GM19372 (cell line): ENCODE measurements around the gene RHEX.
A peak's percentile ranks its signal among the peaks of the same experiment; 100 is the strongest.
"Not testable (repeated sequence)": the region's sequence is repeated elsewhere in the genome, so short reads cannot be mapped to it uniquely, and the experiment has no call there.

ENCODE experiments used
- ATAC-seq: cut with Tn5 transposase; IDR thresholded peaks from one replicate; pipeline ENCODE4 v1.9.1; 2021; ENCODE audit warnings: mild to moderate bottlenecking, low read depth, moderate library complexity; ENCODE audit not compliant: unreplicated experiment

RHEX gene

DNA sequence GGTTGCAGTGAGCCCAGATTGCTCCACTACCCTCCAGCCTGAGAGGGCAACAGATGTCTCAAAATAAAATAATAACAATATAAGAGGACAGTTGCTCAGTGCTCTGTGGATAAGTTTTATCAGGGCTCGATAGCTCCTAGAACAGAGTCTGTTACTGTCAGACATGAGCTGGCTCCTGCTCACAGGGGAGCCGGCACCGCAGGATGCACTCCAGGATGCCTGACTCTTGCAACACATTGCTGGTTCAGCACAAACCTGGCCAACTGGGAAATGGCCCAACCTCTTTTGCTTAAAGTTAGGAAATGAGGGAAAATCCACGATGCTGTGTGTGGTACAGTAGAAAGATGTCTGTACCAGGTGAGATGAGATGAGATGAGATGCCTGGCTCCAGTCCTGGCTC lies 23.5 kb upstream of the RHEX start:
- ATAC-seq, result no peak

DNA sequence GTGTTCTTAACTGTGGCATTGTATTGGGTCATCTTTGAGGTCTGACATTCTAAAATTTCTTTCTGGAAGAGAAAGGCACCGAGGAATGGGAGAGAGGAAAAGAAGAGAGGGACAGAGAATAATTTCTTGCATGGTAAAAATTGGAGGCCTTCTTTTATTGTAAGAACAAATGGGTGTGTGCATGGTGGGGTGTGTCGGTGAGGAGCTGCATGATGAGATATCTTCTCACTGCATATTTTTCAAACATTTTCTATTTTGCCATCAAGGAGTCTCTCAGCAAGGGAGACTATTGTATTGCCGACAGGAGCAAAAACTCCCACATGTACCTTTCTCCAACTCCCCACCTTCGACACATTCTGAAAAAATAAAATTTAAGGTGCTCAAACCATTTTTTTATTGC lies 22.8 kb upstream of the RHEX start:
- no peak for ATAC-seq

DNA sequence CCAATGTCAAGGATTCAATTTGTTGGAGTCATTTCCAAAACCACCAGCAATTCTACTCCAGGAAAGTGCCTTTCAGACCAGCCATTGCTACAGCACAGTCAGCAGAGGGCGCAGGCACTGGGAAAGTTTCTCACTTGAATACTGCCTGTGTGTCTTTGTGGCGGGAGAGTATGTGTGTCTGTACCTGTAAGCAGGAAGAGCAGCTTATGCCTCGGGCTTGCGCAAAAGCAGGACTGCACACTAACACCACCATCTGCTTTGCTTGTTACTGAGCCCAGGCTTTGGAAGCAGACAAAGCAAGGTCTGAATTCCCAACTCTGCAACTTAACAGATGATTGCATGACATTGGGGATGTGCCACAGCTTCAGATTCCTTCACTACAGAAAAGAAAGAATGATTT lies 22.3 kb upstream of the RHEX start:
- ATAC-seq, result peak; percentile 61

DNA sequence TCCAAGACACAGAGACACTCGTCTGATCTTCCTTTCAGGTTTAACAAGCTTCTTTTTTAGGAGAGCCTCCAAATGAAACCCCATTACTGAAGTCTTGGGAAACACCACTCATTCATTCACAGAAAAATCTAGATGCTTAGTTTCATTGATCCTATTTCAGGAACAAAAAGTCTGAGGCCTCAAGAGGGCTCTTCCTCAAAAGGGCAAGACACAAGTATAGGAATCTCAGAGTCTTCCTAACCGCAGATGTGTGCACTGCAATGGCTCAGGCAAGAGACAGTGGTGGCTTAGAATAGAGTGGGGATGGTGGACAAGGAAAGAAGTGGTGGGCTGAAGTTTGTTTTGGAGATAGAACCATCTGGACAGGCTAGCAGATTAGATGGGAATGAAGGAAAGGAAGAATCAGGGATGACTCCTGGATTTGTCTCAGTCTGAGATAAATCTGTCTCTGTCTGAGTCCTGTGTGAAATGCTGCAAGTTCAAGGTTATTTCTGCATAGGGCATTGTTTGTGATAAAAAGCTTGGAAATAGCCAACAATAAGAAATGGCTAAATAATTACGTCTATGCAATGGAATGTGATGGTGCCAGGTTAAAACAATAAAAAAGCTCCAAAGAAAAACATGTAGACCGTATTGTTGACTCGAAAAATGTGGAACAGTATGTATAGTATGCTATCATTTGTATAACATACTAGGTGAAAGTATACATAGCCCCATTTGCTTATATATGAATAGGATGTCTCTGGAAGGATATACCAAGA lies 20.4 kb upstream of the RHEX start:
- ATAC-seq, result no peak

DNA sequence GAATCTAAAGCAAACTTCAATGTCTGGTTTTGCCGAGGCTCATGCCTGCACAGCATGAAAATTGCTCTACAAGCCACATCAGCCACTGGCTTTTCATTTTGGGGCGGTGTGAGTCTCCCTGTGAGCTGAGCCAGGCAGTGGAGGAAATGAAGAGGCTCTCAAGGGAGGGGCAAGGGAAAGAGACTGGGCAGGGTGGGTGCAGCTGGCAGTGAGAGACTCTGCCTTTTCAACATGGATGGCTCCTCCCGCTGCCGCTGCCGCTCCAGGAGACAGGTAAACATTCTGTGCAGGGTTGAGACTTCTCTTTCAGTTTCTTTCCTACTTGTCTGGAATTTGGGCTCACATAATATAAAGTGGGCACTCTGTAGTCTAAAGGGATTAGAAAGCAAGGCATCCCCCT lies 17.9 kb upstream of the RHEX start:
- no peak for ATAC-seq

DNA sequence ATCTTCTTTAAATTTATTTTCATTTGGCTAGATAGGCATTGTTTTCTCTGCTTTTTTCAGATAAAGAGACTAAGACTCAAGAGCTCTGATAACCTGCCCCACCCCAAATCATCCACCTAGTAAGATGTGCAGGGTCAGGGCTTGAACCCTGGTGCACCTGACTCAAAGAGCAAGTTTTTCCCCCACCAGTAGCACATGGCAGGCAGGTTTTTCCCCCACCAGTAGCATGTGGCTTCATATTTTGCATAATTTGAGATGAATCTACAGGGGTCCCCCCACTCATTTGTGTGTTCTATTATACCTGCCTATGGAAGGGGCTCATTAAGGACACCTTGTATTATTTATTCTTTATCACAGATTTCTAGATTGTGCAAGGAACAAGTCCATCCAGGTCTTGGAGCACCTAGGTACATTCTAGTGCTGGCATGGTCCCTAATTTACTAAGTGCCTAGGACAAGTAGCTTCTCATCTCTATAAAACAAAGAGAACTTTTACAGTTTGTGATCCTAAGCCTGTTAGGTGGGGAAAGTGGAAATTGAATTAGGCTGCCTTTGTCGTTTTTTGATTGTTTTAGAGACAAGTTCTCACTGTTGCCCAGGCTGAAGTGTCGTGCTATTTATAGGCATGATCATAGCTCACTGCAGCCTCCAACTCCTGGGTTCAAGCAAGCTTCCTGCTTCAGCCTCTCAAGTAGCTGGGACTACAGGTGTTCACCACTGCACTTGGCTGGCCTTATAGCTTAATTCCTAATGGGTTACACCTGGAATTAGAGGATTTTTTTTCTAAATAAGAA lies 16.1 kb upstream of the RHEX start:
- ATAC-seq, result no peak

DNA sequence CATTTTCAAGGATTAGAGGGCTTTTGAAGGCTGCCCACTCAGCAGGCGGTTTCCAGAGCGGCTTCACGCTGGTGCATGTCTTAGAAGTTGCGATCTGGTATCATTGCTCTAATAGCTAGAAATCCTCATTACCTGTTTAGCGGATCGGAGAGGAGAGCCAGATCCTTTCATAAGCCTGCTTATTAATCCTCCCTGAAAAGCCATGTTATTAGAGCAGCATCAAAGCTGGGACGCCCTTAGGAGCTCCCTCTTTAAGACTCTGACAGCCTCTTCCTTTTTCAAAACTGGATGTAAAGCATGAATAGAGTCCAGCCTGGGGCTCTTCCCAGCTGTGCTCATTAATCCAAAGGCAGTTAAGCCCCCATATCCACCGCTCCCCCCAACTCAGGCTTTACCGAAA lies 15.4 kb upstream of the RHEX start:
- ATAC-seq, result no peak

DNA sequence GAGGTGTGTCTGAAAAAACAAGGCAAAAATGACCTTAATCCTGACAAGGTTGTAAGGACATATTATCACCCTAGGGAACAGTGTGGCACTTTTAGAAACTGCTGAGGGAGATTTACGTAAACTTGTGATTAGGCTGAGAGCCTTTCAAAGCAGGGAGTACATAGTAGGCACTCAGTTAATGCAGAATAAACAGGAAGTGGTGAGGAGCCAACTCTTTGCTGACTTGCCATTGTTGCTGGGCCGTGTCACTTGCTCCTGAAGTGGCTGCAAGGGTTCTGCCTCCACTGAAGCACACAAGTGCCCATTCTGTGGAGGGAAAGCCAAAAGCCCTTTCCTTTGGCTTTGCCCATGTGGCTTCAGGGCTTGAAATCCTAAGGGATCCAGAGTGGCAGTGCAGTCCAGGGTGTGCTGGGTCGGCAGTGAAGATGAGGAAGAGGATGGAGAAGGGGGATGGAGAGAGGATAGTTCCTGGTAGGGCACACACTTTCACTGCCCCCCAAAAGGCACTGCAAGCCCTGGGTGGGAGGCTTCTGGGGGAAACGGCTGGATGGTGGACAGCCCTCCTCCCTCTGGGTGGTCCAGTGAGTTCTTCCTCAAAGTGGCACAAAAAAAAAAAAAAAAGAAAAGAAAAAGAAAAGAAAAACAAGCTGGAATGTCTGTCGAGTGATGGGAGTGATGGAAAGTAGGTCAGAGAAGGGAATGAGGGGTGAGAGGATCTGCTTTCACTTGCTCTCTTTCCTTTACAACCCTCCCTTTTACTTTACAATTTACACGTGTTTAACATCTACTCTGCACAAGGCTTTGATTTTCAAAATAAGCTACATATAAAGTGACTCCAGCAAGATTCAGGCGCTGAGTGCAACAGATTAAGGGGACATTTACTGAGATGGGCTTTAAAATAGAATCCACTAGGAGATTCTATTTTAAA lies 13.7 kb upstream of the RHEX start:
- ATAC-seq, result no peak

DNA sequence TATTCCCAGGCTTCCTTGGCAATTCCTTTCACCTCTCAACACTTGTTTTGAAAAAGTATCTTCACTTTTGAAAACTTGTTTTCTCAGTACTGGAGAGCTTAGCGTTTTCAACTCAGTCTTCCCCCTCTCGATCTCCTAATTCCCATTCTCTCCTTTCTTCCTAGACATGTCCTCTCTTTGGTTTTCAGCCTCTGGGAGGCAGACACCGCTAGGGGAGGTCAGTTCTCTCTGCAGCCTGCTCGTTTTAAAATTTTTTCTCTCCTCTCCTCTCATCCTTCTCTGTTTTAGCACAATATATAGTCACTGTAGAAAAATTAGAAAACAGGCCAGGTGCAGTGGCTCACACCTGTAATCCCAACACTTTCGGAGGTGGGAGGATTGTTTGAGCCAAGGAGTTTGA lies 12.6 kb upstream of the RHEX start:
- ATAC-seq, result no peak

DNA sequence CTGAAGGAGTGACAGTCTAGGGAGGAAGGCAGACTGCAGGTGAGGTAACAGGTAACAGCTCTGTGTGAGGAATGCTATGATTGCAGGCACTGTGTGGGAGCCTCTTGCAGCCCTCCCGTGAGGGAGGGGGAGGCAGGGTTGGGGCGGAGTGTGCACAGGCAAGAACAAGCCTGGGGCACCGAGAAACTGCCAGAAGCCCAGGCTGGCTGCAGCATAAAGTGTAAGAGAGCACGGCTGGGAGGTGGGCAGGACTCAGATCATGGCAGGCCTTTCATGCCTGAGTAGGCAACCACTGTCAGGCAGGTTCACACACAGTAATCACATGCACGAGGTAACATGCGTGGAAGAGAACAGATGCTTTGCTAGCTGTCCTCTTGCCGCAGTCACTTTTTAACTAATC lies 11.3 kb upstream of the RHEX start:
- ATAC-seq, result no peak

DNA sequence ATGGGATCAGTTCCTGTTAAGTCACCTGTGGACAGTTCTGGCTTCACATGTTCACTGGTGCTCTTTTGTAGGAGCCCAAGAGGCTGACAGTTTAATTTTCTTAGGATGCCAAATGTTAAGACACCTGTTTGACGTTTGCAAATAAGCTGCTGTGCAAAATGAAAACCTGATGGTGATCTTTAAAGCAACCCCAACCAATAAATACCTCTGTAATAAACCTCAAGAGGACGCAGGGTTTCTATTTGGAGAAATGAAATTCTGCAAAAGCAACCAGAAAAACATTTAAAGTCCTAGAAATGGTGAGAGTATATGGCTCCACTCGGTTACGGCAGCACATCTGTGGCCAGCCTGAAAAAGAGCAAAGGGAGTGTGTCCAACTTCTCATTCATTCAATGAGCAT lies 5.7 kb upstream of the RHEX start:
- no peak for ATAC-seq

DNA sequence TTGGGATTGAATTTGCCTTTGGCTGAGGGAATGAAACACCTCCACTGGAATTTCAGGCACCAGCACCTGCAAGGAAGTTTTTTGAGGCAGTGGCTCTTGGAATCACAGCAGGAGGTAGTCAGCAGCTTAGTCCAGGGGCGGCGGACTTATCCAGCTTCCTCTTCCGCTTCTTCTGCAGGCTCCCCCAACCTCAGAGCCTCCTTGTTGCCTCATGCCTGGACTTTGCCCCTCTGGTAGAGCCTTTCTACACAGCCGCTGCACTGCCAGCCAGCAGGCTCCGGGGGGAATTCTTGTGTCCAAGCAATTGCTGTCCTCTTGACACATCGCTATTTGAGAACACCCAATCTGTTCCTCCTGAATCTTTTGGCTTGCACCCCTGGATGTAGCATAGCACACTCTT lies 4.4 kb upstream of the RHEX start:
- no peak for ATAC-seq

DNA sequence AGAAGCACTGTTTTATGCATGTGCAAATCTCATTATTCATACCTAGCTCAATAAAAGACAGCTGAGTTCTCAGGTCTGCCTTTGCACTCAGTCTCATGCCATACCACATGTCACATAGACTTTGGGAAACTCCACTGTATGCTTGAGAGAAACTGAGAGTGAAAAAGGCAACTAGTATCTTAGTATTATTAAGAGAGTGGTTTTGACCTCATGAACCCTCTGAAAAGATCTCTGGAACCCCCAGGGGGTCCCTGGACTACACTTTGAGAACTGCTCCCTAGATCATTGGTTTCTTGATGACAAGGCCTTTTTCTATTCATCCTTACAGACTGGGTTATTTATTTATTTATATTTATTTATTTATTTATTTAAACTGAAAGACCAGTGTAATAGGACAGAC lies 3.7 kb upstream of the RHEX start:
- peak; percentile 35 for ATAC-seq

DNA sequence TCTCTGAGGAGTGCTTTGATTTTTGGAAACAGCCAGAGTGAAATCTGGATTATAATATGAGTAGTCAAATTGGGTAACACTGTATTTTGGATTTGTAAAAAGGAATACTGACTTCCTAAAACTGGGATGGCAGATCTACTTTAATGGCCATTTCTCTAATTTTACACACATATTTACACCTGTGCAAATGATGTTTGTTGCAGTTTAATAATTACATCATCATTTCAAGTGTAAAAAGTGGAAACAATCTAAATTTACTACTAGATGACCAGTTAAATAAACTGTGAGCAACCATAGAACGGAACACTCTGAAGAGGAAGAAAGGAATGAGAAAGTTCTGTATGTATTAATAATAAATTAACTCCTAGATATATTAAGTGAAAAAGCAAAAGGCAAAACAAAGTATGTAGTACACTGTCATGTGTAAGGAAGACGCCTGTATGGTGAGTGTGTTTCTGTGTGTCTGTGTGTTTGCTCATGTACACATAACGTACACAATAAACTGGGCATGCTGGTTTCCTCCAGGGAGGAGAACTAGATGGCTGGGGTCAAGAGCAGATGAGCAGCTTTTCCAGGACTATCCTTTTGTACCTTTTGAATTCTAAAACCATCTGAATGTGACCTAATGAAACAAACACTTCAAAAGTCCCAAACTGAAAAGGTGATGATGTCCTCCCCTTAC lies 2.9 kb upstream of the RHEX start:
- ATAC-seq, result no peak

DNA sequence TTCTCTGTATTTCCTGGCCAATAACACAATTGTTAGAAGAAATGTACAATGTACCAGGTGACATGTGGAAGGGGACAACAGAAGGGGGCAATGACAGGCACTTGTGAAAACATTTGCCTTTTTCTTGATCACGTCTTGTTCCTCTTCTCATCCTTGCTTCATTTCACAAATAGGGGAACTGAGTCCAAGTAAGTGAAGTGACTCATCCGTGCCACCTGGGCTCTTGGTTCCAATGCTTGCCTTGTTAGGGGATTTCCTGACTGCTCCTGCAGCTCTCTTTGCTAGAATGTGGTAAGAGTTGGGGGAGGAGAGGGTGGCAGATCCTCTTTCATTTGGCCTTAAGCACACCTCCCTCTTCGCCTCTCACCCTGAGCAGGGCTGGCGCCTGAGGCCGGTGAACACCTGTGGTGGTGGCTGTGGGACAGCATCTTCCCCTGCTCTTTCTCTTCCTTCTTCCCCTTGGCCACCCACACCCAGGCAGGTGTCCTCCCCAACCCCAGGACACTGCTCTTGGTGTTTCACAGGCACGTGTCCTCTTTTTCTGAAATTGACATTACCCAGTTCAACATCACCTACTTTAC lies 2.2 kb upstream of the RHEX start:
- peak; percentile 75 for ATAC-seq

DNA sequence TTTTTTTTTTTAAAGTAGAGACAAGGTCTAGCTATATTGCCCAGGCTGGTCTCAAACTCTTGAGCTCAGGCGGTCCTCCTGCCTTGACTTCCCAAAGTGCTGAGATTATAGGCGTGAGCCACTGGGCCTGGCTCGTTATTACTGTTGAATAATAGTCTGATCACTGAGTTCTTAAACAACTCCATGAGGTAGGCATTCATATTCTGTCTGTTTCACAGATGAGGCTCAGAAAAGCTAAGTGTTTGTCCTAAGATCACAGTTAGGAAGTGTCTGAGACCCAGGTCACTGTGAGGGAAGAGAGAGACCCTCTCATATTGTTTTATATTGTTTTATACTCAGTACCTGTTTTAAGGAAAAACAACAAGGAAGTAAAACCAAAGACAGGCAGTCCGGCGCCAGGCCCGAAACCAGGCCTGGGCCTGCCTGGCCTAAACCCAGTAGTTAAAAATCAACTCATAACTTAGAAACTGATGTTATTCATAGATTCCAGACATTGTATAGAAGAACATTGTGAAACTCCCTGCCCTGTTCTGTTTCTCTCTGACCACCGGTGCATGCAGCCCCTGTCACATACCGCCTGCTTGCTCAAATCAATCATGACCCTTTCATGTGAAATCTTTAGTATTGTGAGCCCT lies 625 bp upstream of the RHEX start:
- ATAC-seq, result not testable (repeated sequence)

DNA sequence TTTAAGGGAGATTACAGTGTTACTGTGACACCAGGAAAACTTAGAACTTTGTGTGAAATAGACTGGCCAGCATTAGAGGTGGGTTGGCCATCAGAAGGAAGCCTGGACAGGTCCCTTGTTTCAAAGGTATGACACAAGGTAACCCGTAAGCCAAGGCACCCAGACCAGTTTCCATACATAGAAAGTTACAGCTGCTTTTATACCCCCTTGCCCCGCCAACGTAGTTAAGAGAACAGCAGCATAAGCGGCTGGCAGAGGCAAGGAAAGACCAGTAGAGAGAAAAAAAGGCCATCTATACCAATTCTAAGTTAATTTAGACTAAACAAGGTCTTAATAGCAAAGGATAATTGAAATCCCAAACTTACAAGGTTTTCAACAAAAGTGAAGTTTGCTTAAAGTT lies 643 bp downstream of the RHEX start:
- ATAC-seq, result not testable (repeated sequence)

DNA sequence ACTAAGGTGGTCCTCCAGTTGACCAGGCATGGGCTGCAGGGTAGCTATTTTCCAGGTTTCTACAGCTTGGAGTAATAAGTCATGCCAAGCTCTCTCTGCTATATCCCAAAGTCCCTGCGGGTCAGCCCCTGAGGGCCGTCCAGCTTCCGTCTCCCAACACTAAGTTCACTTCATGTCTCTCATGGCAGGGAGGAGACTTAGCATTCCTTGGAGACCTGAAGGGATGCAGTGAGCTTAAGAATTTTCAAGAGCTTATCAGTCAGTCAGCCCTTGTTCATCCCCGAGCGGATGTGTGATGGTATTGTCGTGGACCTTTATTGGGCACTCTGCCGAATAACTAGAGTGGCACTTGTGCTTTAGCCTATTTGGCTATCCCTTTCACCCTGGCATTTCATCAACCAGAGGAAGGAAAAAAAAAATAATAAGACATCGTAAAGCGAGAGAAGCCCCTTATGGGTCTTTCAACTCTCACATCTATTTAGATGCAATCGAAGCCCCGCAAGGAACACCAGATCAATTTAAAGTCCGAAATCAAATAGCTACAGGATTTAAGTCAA lies 2.2 kb downstream of the RHEX start:
- not testable (repeated sequence) for ATAC-seq

DNA sequence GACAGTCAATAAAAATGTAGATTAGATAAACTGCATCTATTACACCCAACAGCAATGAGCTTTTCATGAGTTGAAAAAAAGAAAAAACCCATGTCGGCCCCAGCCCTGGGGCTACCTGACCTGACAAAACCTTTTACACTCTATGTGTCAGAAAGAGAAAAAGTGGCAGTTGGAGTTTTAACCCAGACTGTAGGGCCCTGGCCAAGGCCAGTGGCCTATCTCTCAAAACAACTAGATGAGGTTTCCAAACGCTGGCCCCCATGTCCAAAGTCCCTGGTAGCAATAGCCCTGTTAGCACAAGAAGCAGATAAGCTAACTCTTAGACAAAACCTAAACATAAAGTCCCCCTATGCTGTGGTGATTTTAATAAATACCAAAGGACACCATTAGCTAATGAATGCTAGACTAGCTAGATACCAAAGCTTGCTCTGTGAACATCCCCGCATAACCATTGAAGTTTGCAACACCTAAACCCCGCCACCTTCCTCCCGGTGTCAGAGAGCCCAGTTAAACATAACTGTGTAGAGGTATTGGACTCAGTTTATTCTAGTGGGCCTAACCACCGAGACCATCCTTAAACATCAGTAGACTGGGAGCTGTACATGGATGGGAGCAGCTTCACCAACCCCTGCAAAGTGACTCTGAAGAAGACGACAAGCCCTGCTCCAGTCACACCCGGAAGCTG lies 2.8 kb downstream of the RHEX start:
- not testable (repeated sequence) for ATAC-seq
